Ascending aorta (tissue), 2 donors: Measurements from ENCODE around the gene FRY. TPM values are rescaled to one million over a fixed set of nuclear protein-coding genes. Genes with fewer than 3 reads are reported as not detected.

Experiments
- DNase-seq, 2 donors: peaks; one replicate each; pipeline ENCODE4 v3.0.0-alpha.2; 2019; ENCODE audit warnings: low spot score in 2 of 2
- H3K27ac ChIP-seq, 2 donors: fragments of 200-600 bp; sonication (generic); one replicate each; pipeline ENCODE4 v1.5.1; 2016 to 2017; ENCODE audit warnings: mild to moderate bottlenecking in 1 of 2
- H3K27me3 ChIP-seq: fragments of 200-600 bp; sonication (generic); one replicate; pipeline ENCODE4 v1.5.1; 2017
- H3K36me3 ChIP-seq, 2 donors: fragments of 200-600 bp; sonication (generic); one replicate each; pipeline ENCODE4 v1.5.1; 2016
- H3K4me1 ChIP-seq, 2 donors: fragments of 200-600 bp; sonication (generic); one replicate each; pipeline ENCODE4 v1.5.1; 2016 to 2017; ENCODE audit warnings: mild to moderate bottlenecking in 1 of 2
- H3K4me3 ChIP-seq, 2 donors: fragments of 200-600 bp; sonication (generic); one replicate each; pipeline ENCODE4 v1.5.1; 2016 to 2017; ENCODE audit warnings: mild to moderate bottlenecking in 1 of 2
- H3K9me3 ChIP-seq, 2 donors: fragments of 200-600 bp; sonication (generic); one replicate each; pipeline ENCODE4 v1.5.1; 2016
- intact Hi-C: fragments of 100-400 bp; cut with DNase I; formaldehyde crosslinking; loops from one replicate; pipeline ENCODE4 v1.15.1; 2023
- total RNA-seq: library from RNA; depleted of rRNA; stranded (reverse); fragments of >200 nt; gene quantifications from one replicate; pipeline ENCODE4 v1.1.0, GENCODE V29; 2016
- TF ChIP-seq, protein P1 (sequence below), 3 experiments: fragments of 200-600 bp in 2 of 3; fragments of 450-650 bp in 1 of 3; sonication (generic) in 2 of 3; IDR thresholded peaks; one replicate each; pipeline ENCODE4 v1.5.1; 2016 to 2019; ENCODE audit warnings: antibody characterized with exemption in 3 of 3, mild to moderate bottlenecking in 1 of 3, moderate library complexity in 1 of 3

The FRY gene
- total RNA-seq, 1 donor from 2014 or later, result 115 TPM

DNA sequence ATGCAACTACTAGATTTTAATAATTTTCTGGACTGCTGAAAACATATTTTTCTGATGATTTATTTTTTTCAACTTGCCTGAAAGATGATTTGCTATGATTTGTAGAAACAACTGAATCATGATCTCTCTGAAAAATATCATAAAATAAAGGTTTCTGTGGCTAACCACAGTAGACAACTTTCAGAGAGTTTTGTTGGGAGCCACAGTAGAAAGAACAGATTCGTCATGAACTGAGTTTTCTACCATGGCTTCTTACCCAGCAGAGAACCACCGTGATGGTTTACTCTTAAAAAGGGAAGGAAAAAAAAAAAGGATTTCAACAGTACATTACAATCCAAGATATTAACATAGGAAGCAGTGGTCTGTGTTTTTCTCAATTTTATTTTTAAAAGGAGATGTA lies 265.6 kb downstream of the FRY start:
- Histone ChIP-seq H3K36me3 (peaks cover 20 to 26% of the 10 kb centered on the region in 2 donors), H3K4me3 (no peak overlapping the region), H3K4me1 (no peaks in the 10 kb centered on the region), H3K27me3 (no peaks in the 10 kb centered on the region), H3K9me3 (no peaks in the 10 kb centered on the region), H3K27ac (no peak overlapping the region)
- DNase-seq, result no peak
- intact Hi-C loops, result no loop called here
- TF ChIP-seq, protein P1, sequence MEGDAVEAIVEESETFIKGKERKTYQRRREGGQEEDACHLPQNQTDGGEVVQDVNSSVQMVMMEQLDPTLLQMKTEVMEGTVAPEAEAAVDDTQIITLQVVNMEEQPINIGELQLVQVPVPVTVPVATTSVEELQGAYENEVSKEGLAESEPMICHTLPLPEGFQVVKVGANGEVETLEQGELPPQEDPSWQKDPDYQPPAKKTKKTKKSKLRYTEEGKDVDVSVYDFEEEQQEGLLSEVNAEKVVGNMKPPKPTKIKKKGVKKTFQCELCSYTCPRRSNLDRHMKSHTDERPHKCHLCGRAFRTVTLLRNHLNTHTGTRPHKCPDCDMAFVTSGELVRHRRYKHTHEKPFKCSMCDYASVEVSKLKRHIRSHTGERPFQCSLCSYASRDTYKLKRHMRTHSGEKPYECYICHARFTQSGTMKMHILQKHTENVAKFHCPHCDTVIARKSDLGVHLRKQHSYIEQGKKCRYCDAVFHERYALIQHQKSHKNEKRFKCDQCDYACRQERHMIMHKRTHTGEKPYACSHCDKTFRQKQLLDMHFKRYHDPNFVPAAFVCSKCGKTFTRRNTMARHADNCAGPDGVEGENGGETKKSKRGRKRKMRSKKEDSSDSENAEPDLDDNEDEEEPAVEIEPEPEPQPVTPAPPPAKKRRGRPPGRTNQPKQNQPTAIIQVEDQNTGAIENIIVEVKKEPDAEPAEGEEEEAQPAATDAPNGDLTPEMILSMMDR (IDR thresholded peaks at IDR 0.05), result no peak

DNA sequence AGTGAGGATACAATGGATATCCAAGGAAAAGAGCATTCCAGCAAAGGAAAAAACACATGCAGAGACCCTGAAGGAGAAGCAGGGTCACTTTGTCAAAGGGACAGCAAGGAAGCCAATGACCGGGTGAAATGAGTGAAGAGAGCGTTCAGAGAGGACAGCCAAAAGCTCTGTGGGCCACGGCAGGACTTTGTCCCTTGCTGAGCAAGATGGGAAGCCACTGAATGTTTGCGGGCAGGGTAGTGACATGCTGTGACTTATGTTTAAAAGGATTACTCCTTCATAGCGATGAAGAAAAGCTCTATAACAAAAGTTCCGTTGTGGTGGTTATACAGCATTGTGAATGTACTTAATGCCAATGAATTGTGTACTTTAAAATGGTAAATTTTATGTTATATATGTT lies 267.1 kb downstream of the FRY start:
- H3K4me3 ChIP-seq, result no peak overlapping the region
- no peaks in the 10 kb centered on the region for H3K4me1 ChIP-seq
- no peaks in the 10 kb centered on the region for H3K27me3 ChIP-seq
- intact Hi-C loops, result no loop called here
- H3K27ac ChIP-seq, result no peak overlapping the region
- H3K36me3 ChIP-seq, result peaks cover 20 to 23% of the 10 kb centered on the region in 2 donors
- TF ChIP-seq, protein P1 (IDR thresholded peaks at IDR 0.05), result no peak
- H3K9me3 ChIP-seq, result no peaks in the 10 kb centered on the region
- DNase-seq, result no peak

DNA sequence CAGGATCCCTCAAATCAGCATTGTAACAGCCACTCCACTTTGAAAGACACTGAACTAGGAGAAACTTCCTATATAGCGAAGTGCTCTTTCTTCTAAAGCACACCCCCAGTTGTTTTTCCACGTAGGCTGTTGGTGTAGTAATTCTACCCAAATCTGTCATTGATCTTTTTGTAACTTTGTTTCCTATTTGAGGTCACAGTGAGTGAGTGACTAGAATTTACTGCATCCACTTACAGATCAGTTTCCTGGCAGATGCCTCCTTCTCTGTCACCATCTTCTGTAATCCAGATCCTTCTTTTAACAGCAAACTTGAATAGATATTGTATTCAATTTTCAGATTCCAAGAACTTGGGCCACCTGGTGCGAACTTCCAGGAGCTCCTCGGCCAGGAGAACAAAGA lies 268.3 kb downstream of the FRY start:
- Histone ChIP-seq H3K27me3 (no peaks in the 10 kb centered on the region), H3K9me3 (no peaks in the 10 kb centered on the region), H3K4me3 (no peak overlapping the region), H3K36me3 (peaks cover 11 to 15% of the 10 kb centered on the region in 2 donors), H3K4me1 (no peaks in the 10 kb centered on the region), H3K27ac (no peak overlapping the region)
- intact Hi-C loops, result no loop called here
- no peak for DNase-seq
- TF ChIP-seq, protein P1 (IDR thresholded peaks at IDR 0.05), result no peak

DNA sequence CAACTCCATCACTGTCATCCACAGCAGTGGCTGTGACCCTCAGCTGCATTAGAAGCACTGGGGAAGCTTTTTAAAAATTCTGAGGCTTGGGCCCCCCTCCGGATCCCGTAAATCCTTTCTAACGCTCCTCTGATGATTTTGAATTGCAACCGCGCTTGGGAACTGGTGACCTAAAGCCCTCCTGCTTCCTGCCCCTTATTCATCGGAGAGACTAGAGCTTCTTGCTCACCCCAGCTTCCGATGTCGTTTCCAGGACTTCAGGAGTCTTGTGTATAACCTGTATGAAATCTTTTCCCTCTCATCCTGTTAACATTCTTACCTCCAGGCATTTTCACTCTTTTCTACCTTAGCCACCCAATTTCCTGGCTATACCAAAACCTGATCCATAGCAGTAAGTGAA lies 268.8 kb downstream of the FRY start:
- Histone ChIP-seq H3K4me1 (no peaks in the 10 kb centered on the region), H3K36me3 (peaks cover 6 to 10% of the 10 kb centered on the region in 2 donors), H3K9me3 (no peaks in the 10 kb centered on the region), H3K27me3 (no peaks in the 10 kb centered on the region), H3K27ac (no peak overlapping the region), H3K4me3 (no peak overlapping the region)
- TF ChIP-seq, protein P1 (IDR thresholded peaks at IDR 0.05), result no peak
- DNase-seq, result no peak
- intact Hi-C loops, result no loop called here

DNA sequence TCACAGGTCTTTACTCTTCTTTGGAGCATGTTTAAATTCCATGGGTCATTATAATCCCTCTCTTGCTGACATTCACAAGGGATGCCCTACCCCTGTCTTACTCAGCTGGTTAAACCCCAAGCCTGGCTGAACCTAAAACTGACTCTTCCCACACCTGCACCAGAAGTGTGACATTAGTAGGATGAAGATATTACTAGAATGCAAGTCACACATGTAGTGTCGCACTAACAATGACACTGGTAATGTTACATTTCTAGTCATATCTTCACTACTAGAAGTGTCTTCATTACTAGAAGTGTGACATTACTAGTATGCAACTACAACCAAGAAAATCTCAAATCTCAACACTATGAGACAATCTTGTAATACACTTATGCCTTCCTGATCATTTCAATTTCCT lies 269.3 kb downstream of the FRY start:
- no peaks in the 10 kb centered on the region for H3K4me1 ChIP-seq
- no peak for DNase-seq
- intact Hi-C loops, result no loop called here
- no peak overlapping the region for H3K4me3 ChIP-seq
- no peaks in the 10 kb centered on the region for H3K27me3 ChIP-seq
- TF ChIP-seq, protein P1 (IDR thresholded peaks at IDR 0.05), result no peak
- H3K9me3 ChIP-seq, result no peaks in the 10 kb centered on the region
- H3K27ac ChIP-seq, result no peak overlapping the region
- H3K36me3 ChIP-seq, result peaks cover 2 to 5% of the 10 kb centered on the region in 2 donors

DNA sequence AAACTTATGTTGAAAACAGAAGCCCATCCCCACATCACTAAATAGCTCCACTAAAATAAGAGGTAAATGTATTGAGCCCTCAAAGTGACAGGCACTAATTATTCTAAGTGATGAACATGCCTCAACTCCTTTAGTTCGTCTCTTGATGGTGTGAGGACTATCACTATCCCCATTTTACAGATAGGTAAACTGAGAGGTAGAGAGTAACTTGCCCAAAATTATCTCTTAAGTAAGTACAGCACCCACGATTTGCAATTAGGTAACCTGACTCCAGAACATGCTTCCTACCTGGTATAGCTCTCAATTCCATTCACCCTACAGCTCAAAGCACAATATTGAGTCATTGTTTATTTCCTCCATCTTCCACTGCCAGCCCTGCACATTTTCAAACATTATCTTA lies 270.9 kb downstream of the FRY start:
- no peaks in the 10 kb centered on the region for H3K9me3 ChIP-seq
- TF ChIP-seq, protein P1 (IDR thresholded peaks at IDR 0.05), result no peak
- intact Hi-C loops, result no loop called here
- no peak overlapping the region for H3K4me3 ChIP-seq
- no peaks in the 10 kb centered on the region for H3K27me3 ChIP-seq
- no peak for DNase-seq
- H3K4me1 ChIP-seq, result no peaks in the 10 kb centered on the region
- no peak overlapping the region for H3K27ac ChIP-seq
- no peaks in the 10 kb centered on the region for H3K36me3 ChIP-seq
